Upper lobe of right lung (tissue), 1 donor: ENCODE data around the gene VAPB. TPM values are rescaled to one million over a fixed set of nuclear protein-coding genes. Genes with fewer than 3 reads are reported as not detected.

Source experiments
- ATAC-seq: fragments of 200-7000 bp; cut with Tn5 transposase; one replicate; pipeline ENCODE4 v1.9.1; 2020; ENCODE audit warnings: mild to moderate bottlenecking, moderate library complexity
- DNase-seq: peaks from one replicate; pipeline ENCODE4 v3.0.0-alpha.2; 2020
- H3K27ac ChIP-seq: fragments of 200-600 bp; one replicate; pipeline ENCODE4 v1.8.0; 2022
- H3K27me3 ChIP-seq: fragments of 200-600 bp; one replicate; pipeline ENCODE4 v1.8.0; 2022; ENCODE audit warnings: mild to moderate bottlenecking
- H3K36me3 ChIP-seq: fragments of 200-600 bp; one replicate; pipeline ENCODE4 v1.8.0; 2022
- H3K4me1 ChIP-seq: fragments of 200-600 bp; one replicate; pipeline ENCODE4 v1.8.0; 2022
- H3K4me3 ChIP-seq: fragments of 200-600 bp; one replicate; pipeline ENCODE4 v1.8.0; 2022; ENCODE audit warnings: mild to moderate bottlenecking
- H3K9me3 ChIP-seq: fragments of 200-600 bp; one replicate; pipeline ENCODE4 v1.8.0; 2022
- intact Hi-C: fragments of 100-400 bp; cut with DNase I; formaldehyde crosslinking; loops from one replicate; pipeline ENCODE4 v1.11.0; 2022
- total RNA-seq: library from RNA; stranded (reverse); fragmentation: NEBNext Ultra II Directional; extraction: Animal tissue kit (Norgen Biotek cat#: 25700); gene quantifications from one replicate; pipeline ENCODE4 v1.2.1, GENCODE V29; 2021
- TF ChIP-seq, protein P1 (sequence below): fragments of 200-600 bp; IDR thresholded peaks from one replicate; pipeline ENCODE4 v1.8.0; 2022; ENCODE audit warnings: antibody characterized with exemption
- donor health status: DM: no; HTN: yes; CAD: no; lungs with severe emphysema.

Gene VAPB
- total RNA-seq, 1 donor from 2014 or later = 47.8 TPM

DNA sequence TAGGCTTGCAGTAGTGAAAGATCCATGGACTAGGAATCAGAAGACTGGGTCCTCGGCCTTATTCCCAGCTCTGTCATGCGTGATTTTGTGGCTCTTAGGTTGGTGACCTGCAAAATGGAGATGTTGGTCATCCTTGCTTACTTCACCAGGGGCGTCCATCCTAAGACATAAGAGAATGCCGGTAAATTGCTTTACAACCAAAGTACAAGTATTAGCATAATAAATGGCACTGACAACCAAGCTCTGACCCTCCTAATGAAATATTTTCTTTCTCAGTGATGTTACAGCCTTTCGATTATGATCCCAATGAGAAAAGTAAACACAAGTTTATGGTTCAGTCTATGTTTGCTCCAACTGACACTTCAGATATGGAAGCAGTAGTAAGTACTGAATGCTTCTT lies 45.3 kb downstream of the VAPB start:
- intact Hi-C loops = no loop called here
- no peak for DNase-seq
- no peak for ATAC-seq

DNA sequence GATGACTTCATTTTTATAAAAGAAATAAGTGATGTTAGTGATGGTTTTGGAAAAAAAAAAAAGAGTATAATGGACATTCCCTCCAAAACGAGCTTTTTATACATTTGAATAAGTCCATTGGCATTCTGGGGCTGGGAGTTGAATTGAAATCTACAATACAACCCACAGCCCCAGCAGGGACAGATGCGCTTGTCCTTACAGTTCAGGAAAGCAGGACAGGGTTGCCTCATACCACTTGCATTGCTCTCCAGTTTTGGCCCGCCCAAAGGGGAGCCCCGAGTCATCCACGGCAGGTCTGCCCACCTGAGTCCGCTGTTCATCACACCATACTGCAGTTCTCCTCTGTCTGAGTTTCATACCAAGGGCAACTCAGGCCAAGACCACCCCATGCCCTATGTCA lies 46.2 kb downstream of the VAPB start:
- no peak for DNase-seq
- no peak overlapping the region for H3K27ac ChIP-seq
- no peaks in the 10 kb centered on the region for H3K9me3 ChIP-seq
- intact Hi-C loops = no loop called here
- peaks cover 12% of the 10 kb centered on the region for H3K4me1 ChIP-seq
- H3K4me3 ChIP-seq = no peak overlapping the region
- TF ChIP-seq, protein P1, sequence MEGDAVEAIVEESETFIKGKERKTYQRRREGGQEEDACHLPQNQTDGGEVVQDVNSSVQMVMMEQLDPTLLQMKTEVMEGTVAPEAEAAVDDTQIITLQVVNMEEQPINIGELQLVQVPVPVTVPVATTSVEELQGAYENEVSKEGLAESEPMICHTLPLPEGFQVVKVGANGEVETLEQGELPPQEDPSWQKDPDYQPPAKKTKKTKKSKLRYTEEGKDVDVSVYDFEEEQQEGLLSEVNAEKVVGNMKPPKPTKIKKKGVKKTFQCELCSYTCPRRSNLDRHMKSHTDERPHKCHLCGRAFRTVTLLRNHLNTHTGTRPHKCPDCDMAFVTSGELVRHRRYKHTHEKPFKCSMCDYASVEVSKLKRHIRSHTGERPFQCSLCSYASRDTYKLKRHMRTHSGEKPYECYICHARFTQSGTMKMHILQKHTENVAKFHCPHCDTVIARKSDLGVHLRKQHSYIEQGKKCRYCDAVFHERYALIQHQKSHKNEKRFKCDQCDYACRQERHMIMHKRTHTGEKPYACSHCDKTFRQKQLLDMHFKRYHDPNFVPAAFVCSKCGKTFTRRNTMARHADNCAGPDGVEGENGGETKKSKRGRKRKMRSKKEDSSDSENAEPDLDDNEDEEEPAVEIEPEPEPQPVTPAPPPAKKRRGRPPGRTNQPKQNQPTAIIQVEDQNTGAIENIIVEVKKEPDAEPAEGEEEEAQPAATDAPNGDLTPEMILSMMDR = no peak
- ATAC-seq = no peak
- no peaks in the 10 kb centered on the region for H3K36me3 ChIP-seq
- no peaks in the 10 kb centered on the region for H3K27me3 ChIP-seq

More for the DNA sequence above, 45.3 kb downstream of the VAPB start:
- H3K27ac ChIP-seq = no peak overlapping the region
- no peaks in the 10 kb centered on the region for H3K9me3 ChIP-seq
- TF ChIP-seq, protein P1 = no peak
- H3K36me3 ChIP-seq = no peaks in the 10 kb centered on the region
- no peaks in the 10 kb centered on the region for H3K27me3 ChIP-seq
- peaks cover 12% of the 10 kb centered on the region for H3K4me1 ChIP-seq
- H3K4me3 ChIP-seq = no peak overlapping the region

DNA sequence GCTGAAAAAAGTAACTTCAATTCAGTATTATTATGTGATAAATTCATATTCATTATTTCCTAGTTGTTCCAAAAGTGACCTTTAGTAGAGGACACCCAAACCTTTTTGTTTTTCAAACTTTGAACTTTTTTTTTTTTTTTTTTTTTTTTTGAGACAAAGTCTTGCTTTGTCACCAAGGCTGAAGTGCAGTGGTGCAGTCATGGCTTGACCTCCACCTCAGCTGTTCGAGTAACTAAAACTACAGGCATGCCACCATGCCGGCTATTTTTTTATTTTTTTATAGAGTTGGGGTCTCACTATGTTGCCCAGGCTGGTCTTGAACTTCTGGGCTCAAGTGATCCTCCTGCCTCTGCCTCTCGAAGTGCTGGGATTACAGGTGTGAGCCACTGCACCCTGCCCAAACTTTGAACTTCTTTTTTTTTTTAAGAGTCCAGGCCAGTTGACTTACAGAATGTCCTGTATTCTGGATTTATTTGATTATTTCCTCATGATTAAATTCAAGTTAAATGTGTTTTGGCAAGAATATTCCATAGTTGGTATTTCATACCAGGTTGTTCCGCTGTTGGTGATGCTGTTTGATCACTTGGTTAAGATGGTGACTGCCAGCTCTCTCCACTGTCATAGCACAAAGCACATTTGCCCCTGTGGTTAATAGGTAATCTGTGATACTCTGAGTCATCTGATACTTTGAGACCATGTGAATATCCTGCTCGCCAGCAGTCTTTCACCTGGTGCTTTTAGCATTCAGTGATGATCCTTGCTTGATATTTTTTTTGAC lies 48.0 kb downstream of the VAPB start:
- Histone ChIP-seq H3K4me3 (no peak overlapping the region), H3K36me3 (peaks cover 10% of the 10 kb centered on the region), H3K27ac (no peak overlapping the region), H3K9me3 (no peaks in the 10 kb centered on the region), H3K27me3 (no peaks in the 10 kb centered on the region), H3K4me1 (peaks cover 5% of the 10 kb centered on the region)
- intact Hi-C loops = no loop called here
- DNase-seq (no peak), ATAC-seq (no peak)
- TF ChIP-seq, protein P1 = no peak

DNA sequence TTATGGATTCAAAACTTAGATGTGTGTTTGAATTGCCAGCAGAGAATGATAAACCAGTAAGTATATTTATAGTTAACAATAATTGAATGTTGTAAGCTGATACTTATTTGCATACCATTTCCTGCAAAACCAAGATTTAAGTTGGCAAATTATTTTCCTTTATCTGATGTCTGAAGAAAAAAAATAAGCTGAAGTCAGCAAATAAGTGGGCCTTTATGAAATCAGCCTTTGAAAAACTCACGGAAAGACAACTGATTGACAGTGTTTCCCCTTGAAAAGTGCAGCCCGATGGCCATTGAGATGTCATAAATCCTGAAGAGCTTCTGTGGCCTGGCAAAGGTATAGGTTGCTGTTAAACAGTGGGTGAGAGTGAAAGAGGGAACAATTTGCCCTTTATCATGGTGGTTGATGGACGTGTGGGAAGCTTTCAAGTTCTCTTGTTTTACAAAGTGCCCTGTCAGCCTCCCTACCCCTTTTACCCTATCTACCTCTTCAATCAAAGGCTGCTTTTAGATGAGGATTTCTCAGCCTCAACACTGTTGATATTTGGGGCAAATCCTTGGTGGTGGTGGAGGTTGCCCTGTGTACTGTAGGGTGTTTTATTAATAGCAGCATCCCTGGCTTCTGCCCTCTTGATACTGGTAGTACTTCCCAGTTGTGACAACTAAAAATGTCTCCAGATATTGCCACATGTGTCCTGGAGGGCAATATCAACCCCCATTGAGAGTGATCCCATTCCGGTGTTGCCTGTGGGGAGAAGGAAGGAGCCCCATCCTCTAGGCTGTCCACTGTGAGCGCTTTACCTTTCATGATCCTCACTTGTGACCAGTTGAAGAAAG lies 50.2 kb downstream of the VAPB start:
- intact Hi-C loops = no loop called here
- TF ChIP-seq, protein P1 = no peak
- Histone ChIP-seq H3K27ac (no peak overlapping the region), H3K27me3 (no peaks in the 10 kb centered on the region), H3K4me1 (no peaks in the 10 kb centered on the region), H3K36me3 (peaks cover 14% of the 10 kb centered on the region), H3K9me3 (no peaks in the 10 kb centered on the region), H3K4me3 (no peak overlapping the region)
- DNase-seq (no peak), ATAC-seq (no peak)

DNA sequence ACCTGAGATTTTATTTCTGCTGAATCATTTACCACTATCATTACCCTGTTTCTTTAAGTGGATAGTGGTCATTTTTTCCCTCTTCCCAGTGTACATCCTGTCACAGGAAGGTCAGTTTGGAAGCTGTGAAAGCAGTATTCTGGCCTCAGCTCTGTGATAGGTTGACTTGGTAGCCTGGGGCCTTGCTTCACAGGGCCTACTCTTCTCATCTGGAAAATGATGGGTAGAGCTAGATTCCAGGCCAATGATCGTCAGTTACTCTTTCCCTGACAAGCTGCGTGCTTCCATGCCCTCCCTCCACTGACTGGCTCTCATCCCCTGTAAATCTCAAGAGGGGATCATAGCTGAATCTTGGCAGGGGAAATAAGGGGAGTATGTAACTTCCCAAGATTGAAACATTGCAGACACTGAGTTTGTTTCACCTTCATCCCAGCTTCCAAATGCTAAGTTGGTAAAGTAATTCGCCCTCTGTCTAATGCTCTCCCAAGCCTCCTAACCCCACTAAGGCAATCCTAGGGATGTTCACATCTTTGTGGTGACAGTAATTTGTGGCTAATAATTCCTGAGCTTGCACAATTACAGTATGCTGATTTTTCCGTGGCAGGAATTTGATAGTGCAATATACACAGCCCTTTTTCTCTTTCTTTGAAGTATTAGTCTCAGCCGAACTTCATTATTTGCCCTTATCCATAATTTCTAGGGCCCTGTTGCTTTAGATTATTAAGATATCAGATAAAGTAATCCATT lies 51.2 kb downstream of the VAPB start:
- TF ChIP-seq, protein P1 = no peak
- Histone ChIP-seq H3K4me1 (no peaks in the 10 kb centered on the region), H3K36me3 (peaks cover 25% of the 10 kb centered on the region), H3K27me3 (no peaks in the 10 kb centered on the region), H3K27ac (no peak overlapping the region), H3K9me3 (no peaks in the 10 kb centered on the region), H3K4me3 (no peak overlapping the region)
- no peak for ATAC-seq
- no peak for DNase-seq
- intact Hi-C loops = no loop called here
